GM18858 (cell line): Measurements from ENCODE around the gene AFF1.

Experiments used
- ATAC-seq: cut with Tn5 transposase; IDR thresholded peaks from one replicate; pipeline ENCODE4 v1.9.1; 2021; ENCODE audit not compliant: unreplicated experiment

The AFF1 gene

DNA sequence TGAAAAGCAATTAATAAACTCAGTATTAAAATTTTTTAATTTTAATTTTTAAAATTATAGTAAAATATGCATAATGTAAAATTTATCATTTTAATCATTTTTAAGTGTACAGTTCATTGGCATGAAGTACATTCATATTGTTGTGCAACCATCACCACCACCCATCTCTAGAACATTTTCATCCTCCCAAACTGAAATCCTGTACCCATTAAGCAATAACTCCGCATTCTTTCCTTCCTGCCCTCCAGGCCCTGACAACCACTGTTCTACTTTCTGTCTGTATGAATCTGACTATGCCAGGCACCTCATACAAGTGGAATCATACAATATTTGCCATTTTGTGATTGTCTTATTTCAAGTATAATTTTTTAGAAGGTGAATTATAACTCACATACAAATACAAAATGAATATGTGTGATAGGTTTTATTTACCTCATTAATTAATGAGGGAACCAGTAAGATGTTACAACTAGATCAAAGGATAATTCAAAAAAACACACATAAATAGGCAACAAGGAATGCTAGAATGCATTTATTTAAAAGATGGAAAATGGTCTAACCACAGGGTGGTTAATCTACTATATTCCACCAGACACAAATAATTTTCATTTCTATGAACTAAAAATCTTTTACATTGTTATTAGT is 13.1 kb upstream of the AFF1 start:
- ATAC-seq: no peak

DNA sequence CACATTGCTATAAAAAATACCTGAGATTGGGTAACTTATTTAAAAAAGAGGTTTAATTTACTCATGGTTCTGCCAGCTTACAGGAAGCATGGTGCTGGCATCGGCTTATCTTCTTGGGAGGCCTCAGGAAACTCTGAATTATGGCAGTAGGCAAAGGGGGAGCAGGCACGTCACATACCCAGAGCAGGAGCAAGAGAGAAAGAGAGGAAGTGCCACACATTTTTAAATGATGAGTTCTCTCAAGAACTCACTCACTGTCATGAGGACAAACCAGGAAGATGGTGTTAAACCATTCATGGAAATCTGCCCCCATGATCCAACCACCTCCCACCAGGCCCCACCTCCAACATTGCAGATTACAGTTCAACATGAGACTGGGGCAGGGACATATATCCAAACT is 10.0 kb upstream of the AFF1 start:
- ATAC-seq: no peak

DNA sequence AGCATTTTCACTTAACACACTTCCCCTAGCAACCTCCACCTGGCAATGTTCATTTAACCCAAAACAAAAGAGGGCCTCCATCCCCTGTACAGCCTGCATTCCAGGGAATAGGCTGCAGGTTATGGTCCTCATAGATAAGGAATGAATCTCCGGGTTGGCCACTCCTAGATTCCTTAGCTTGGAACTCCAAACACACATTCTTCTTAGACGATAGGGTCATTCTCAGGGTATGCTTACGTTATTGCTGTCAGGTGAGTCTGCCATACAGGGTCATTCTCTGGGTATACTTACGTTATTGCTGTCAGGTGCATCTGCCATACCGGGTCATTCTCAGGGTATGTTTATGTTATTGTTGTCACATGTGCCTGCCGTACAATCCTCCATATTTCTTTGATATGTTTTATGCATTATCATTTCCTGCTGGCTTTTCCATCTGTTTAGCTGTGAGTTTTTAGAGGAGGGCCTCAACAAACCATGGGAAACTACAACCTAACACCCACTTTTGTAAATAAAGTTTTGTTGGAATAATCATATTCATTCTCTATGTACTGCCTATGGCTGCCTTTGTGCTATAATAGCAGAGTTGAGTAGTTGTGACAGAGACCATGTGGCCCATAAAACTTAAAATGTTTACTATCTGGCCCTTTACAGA is 8.2 kb upstream of the AFF1 start:
- no peak for ATAC-seq

DNA sequence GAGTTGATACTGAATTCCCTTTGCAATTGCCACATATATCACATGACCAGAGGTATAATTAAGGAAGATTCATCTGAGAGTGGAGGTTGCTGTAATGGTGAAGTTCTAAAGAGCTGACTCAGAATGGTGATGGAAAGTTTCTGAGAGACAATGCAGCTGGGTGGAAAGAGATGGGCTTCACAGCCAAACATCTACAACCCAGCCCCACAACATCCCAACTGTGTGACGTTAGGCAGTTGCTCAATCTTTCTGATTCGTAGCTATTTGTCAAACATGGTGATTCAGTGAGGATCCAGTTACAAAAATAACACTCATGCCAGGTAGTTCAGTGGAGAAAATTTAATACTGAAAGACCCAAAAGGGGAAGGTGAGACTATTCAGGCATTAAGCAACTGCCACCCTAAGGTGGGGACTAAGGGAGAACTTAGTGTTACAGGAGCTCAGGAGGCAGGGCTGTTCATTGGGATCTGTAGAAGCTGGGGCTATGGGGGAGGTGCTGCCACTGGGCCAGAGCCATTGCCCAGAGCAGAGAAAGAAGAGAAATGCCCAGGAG is 6.9 kb upstream of the AFF1 start:
- ATAC-seq: no peak

DNA sequence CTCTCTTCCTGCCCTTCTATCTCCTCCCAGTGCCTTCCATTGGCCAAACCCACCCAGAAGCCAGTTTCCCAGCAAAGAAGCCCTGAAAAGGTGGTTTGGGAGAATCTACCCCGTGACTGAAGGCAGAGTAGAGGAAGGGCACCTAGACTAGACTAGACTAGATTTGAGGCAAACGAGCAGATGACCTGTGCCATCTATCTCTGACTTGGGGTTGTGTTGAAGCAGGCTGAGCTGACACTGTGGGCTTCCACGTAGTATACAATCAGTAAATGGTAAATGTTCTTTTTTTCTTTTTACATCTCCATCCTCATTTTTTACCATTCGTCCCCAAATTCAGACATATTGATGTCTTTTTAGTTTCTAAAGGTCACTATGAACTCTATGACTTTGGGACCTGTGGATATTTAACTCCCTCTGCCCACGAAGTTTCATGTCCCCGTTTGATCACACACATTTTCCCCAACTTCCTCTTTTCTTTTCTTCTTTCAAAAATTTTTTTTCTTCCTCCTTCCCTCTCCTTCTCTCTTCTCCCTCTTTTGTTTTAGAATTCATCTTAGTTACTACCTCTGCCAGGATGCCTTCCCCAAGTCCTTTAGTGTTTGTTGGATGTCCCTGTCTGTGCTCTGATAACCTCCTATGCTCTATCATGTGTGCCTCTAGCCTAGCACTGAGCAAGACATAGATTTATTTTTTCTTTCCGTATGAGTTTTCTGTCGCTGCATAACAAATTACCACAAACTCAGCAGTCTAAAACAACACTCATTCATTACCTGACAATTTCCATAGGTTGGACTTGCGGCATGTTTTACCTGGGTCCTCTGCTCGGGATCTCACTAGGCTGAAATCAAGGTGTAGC is 6.2 kb upstream of the AFF1 start:
- no peak for ATAC-seq

DNA sequence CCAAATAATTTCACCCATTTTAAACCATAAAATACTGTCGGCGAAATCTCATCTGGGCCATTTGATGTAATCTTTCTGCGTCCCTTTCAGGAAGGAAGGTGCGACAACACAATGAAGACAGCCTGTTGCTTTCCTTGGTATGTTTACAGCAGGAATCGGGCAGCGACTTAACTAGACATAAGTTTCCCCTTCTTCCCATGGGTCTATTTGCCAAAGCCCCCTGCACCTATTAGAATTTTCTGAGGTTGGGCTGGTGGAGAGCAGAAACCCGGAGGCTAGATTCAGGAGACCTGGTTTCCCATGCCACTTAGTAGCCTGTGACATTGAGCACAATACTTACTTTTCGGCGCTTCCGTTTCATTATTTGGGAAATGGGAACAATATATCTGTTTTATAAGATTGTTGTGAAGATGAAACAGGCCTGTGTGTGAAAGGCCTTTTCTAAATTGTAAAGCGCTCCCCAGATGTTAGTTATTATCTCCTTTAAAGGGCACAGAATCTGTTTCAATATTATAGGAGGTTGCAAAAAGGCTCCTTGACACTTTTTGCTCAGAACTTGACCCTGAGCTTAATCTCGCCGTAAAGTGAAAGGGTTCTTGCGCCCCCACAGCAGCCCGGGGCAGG is 552 bp upstream of the AFF1 start:
- no peak for ATAC-seq

DNA sequence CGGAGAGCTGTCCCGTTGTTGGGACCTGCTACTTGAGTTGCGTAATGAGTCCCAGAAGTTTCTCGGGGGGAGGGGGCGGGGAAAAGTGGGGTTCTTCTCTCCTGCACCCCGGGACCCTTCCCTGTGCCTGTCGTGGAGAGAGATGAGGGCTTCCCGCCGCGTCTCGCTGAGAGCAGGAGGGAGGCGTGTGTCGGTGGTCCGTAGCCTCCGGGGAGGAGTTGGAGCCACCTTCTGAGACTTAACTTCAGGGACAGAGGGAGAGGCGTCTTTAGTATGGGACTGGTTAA is 698 bp downstream of the AFF1 start:
- no peak for ATAC-seq

DNA sequence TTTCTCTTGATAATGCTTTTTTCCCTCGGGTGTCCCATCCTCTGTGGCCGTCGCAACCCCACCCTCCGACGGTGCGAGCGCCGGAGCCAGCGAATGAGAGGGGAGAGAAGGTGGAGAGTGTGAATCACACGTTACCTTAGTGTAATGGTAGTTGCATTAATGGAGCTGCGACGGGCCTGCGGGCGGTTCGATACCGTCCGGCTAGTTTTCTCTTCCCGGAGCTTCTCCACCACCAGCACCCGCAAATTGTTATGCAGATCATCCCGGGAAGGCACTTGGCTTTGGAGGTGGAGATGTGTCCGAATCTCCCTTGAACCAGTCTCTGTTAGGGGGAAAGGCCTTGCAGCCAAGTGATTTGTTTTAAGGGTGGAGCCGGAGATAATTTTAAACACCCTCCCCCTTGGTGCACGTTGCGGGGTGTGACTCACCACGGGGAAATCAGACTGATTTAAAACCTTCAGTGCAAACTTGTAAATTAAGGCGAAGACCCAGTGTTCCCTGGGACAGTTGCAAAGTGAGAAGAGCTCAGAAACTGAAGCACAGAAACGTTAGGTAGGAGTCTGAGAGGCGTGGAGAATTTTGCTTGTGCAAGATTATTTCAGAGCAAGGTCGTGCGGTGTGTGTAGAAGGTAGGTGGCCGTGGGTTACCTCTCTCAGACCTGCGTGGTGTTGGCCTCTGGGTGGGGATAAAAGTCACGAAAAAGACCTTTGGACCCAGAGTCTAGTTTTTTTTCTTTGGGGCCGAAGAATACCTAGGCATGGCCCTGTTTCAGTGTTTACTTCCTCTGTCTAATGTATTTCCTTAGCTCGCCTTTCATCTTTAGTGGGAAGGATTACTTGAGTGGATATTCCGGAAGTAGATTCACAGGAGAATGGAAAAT is 1.3 kb downstream of the AFF1 start:
- peak; percentile 21 for ATAC-seq

DNA sequence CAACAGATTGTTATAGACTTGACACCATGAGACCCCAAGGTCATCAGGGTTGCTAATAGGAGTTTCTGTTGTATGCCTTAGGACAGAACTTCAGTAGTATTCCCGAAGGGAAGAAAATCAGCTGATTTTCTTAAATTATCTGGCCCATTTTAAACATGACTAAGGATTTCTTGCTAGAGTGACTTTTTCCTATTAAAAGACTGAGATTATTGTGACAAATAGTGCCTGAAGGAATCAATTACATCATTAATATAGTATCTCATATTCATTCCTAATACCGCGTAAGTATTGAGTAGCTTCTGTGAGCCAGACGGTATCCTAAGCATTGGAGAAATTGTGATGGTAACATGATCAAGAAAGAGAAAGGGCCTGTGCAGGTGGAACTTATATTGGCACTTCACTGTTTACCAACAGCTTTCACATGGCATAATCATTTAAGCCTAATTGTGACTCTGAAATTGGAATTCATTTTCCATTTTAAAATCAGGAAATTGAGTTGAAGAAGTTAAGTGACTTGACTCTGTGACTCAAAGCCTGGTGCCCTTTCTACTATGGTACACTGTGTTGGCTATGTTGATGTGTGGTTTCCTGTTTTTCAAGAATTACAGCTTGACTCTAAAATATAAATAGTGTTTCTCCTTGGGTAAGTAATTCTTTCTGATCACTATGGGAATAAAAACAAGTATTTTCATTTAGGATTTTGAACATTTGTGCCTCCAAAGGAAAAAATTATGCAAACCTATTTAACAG is 4.1 kb downstream of the AFF1 start:
- no peak for ATAC-seq

DNA sequence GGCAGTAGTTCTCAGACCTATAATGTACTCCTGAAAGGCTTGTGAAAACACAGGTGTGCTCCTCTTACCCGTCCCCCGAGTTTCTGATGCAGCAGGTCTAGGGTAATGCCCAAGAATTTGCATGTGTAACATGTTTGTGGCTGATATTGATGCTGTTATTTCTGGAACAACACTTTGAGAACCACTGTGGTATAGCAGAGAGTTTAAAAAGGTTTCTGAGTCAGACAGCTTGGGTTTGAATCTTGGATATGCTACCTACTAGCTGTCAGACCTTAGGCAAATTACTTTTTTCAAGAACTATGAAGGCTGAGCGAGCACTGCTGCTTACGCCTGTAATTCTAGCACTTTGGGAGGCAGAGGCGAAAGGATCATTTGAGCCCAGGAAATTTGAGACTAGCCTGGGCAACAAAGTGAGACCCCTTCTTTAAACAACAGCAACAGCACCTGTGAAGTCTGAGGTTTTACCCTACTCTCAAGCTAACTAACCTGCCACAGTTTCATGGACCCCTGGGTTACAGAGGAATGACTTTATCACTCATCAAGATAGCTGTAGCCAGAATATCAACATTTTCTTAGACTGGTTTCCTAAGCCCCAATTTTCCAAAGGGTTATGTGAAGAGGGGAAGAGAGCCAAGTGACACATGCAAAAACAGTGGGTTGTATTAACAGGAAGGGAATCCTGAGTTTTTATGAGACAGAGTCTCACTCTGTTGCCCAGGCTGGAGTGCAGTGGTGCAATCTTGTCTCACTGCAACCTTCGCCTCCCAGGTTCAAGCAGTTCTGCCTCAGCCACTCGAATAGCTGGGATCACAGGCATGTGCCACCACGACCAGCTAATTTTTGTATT is 5.1 kb downstream of the AFF1 start:
- peak; percentile 73 for ATAC-seq

DNA sequence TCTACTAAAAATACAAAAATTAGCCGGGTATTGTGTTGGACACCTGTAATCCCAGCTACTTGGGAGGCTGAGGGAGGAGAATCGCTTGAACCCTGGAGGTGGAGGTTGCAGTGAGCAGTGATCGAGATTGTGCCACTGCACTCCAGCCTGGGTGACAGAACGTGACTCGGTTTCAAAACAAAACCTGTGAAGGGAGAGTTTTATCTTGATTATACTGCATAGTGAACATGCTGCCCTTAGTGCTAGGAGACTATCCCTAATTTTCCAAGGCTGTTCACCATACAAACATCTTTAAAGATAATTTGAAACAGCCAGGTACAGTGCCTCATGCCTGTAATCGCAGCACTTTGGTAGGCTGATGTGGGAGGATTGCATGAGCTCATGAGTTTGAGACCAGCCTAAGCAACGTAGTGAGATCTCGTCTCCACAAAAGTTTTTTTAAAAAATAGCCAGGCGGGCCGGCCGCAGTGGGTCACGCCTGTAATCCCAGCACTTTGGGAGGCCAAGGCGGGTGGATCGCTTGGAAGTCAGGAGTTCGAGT is 6.2 kb downstream of the AFF1 start:
- ATAC-seq: no peak

DNA sequence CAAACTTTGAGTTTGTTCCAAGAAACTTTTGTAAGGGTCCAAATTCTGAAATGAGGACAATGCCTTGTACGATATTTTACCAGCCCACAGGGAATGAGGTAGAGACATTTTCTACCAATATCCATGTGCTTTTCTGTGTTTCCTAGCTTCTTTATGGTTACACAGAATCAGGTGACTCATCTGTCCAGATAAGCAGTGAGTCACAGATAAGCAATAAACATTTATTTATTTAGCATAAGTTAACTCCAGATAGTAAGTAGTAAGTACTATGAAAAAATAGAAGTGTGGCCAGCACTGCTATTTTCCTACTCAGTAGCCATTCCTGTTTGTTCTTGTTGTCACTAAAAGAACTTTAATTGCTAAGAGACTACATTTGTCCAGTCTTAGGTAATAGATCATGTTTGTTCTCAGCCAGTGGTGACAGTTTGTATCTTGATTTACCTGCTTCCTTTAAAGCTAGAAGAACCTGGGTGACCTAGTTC is 7.4 kb downstream of the AFF1 start:
- no peak for ATAC-seq

DNA sequence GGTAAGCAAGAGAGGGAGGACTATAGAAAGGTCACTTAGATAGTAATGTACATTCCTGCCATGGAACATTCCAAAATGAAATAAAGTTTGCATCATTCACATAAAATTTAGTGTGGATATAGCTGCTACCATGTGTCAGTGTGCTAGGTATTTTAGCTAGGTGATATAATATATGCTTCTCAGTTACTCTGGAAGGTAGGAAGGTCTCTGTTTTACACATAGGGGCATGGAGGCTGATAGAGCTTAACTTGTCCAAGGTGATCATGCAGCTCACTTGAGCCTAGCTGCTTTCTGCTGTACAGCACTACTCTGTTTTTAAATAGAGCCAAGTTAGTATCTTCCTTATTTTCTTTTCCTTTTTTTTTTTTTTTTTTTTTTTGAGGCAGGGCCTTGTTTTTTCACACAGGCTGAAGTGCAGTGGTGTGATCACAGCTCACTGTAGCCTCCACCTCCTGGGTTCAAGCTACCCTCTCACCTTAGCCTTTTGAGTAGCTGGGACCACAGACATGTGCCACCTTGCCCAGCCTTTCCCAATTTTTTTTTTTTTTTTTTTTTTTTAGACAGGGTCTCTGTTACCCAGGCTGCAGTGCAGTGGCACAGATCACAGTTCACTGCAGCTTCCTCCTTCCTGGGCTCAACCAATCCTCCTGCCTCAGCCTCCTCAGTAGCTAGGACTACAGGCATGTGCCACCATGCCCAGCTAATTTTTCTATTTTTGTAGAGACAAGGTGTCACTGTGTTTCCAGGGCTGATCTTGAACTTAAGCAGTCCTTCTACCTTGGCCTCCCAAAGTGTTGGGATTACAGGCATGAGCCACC is 10.4 kb downstream of the AFF1 start:
- ATAC-seq: no peak

DNA sequence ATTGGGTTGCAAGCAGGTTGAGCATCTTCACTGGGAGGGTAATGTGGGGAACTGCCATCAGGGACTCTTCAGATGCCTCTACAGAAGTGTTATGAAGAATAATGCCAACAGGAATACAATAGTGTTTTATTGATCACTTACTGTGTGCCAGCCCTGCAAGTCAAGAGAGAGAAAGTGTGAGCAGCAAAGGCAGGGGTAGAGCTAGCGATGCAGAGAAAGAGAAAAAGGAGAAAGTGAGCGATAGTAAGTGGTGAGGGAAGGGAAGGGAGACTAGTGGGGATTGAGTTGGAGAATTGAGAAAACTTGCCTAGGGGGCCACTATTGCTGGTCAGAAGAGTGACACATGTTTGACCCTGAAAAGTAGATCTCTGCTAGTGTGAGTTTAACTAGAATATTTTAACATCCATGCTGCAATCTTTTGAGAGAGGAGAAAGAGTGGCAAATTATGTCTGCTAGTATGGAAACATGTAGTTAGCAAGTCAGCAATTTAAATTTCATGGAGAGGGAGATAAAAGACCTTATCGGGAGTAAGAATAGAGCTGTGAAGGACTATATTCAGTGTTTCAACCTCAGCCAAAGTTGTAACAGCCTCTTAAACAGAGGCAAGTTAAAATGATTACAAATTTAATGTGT is 12.2 kb downstream of the AFF1 start:
- ATAC-seq: no peak

DNA sequence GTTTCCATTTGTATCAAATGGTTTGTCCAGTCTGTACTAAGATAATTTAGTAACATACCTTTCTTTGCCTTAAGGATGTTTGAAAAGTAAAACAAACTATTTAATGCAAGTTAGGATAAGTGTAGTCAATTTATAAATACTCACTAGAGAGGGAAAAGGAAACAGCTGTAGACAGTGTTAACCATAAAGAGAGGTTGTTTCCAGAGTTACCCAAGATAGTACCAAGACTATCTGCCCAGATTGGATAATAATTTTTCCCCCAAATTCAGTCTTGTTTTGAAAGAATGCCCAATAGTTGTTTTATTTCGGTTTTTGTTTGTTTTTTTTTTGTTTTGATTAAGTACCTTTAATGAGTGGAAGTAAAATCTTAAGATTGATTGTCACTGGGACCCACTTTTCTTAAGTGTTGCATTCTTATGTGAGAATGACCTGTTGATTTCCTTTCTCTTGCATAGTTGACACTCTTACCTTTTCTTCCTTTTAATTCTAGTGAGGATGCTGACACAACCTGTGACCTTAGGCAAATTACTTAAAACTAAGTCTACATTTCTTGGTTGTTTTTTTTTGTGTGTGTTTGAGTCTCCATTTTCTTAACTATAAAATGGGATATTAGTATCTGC is 12.8 kb downstream of the AFF1 start:
- ATAC-seq: no peak

DNA sequence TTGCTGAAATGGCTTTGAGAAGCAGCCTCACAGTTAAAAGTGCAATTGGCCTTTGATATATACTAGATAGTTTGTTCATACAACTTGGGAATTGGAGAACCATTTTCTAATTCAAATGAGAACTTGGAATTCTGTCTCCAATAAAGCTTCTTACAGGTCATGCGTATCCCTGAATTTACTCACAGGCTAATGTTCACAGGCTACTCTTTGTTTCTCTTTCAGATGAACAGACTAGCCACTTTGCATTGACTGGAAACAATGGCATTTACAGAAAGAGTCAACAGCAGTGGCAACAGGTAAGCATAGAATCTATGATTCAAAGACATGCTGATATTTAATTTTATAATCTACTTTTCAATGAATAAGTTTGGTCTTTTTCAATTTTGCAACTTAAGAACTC is 13.5 kb downstream of the AFF1 start:
- peak; percentile 35 for ATAC-seq
